GM21529 (cell line): ENCODE measurements around the gene DECR2.
"Not testable (repeated sequence)": the region's sequence is repeated elsewhere in the genome, so short reads cannot be mapped to it uniquely, and the experiment has no call there.

Source experiments
- ATAC-seq: cut with Tn5 transposase; IDR thresholded peaks from one replicate; pipeline ENCODE4 v1.9.1; 2021; ENCODE audit not compliant: unreplicated experiment

DECR2 gene, protein sequence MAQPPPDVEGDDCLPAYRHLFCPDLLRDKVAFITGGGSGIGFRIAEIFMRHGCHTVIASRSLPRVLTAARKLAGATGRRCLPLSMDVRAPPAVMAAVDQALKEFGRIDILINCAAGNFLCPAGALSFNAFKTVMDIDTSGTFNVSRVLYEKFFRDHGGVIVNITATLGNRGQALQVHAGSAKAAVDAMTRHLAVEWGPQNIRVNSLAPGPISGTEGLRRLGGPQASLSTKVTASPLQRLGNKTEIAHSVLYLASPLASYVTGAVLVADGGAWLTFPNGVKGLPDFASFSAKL

DNA sequence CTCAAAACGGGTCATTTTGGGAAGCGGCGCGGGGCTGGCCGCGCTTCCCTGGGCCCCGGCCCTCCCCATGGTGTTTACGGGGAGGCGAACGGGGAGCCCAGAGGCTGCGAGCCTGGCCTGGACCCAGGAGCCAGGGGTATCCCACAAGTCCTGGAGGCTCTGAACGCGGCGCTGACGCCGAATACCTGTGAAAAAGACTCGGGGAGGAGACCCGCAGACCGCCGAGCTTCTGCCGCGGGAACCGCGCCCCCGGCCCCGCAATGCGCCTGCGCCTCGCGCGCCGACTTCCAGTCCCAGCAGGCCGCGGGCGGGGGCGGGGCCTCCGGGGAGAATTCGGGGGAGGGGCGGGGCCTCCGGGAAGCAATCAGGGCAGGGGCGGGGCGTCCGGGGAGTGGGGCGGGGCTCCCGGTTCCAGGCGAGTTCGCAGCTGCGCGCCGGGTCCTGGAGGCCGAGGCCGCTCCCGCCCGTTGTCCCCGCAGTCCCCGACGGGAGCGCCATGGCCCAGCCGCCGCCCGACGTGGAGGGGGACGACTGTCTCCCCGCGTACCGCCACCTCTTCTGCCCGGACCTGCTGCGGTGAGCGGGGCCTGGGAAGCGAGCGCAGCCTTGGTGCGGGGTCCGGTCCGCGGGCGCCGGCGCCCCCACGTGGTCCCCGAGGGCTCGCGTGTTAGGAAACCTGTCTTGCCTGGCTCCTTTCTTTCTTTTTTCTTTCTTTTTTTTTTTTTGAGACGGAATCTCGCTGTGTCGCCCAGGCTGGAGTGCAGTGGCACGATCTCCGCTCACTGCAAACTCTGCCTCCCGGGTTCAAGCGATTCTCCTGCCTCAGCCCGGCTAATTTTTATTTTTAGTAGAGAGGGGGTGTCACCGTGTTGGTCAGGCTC lies at the start of gene DECR2:
Gene DECR2, plus strand, starts transcription at position 418 of the 881 bp plus-strand sequence. Its CDS starts 79 bp downstream, at position 497.
- ATAC-seq = peak; percentile 57

DNA sequence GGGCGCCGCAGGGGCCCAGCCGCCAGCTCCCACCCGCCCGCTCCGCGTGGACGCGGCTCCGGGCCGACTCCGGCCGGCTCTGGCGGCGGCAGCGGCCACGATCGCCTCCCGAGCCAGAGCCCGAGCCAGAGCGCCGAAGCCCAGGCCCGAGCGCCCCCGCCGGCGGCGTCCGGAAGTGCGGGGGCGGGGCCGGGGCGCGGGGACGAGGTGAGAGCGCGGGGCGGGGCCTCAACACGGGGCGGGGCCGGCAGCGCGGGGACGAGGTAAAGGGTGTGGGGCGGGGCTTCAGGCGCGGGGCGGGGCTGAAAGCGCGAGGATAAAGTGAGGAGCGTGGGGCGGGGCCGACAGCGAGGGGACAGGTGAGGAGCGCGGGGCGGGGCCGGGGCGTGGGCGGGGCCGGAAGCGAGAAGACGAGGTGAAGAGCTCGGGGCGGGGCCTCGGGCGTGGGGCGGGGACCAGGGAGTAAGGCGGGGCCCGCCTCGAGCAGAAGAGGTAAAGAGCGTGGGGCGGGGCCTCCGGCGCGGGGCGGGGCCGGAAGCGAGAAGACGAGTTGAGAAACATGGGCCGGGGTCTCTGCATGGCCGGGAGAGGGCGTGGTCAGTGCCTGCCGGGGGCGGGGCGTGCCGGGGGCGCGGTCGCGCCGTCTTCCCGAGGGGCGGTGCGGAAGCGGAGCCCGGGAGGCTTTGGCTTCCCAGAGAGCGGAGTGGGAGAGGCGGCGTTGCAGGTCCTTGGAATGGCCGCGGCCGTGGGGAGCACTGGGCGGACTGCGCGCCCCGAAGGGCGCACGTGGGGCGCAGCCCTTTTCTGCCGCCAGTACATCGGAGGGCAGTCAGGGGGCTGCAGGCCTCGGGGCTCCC lies 48.9 kb upstream of the DECR2 start, which contains the start of gene AXIN1:
Gene AXIN1, minus strand, starts transcription at position 177 of the 857 bp plus-strand sequence. CDS start 5,698 bp downstream, outside the sequence.
- ATAC-seq = peak; percentile 53

DNA sequence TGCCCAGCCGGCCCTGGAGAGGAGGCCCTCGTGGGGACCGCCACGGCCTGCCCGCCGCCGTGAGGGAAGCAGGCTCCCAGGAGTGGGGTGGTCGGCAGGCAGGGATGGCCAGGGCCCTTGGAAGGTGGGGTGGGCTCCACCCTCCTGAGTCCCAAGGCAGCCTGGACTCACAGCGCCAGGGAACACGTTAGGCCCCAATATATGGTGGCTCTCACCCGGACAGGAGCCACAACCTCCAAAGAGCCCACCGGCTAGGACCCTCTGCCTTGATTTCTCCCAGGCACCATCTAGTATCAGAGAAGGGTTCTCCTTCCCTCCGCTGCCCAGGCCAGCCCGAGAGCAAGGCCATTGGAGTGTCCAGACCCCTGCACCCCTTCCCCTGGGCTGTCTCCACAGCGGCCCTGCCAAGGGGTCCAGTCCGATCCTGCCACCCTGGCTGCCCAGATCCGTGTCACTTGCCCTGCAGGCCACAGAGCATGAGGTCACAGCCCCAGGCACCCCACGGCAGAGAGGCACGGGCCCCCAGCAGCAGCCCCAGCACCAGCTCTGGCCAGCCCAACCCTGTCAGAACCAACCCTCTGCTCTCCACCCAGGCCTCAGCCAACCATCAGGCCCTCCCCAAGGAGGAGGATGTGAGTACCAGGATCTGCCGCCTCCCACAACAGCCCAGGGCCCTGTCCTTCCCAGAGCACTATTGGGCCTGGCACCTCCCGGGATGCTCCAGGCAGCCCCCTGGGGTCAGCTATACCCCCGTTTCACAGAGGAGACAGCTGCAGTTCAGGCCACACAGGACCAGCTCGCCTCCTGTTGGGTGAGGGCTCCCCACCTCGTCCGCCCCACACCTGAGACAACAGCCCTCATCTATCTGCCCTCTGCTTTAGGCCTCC lies 48.0 kb upstream of the DECR2 start:
- no peak for ATAC-seq

DNA sequence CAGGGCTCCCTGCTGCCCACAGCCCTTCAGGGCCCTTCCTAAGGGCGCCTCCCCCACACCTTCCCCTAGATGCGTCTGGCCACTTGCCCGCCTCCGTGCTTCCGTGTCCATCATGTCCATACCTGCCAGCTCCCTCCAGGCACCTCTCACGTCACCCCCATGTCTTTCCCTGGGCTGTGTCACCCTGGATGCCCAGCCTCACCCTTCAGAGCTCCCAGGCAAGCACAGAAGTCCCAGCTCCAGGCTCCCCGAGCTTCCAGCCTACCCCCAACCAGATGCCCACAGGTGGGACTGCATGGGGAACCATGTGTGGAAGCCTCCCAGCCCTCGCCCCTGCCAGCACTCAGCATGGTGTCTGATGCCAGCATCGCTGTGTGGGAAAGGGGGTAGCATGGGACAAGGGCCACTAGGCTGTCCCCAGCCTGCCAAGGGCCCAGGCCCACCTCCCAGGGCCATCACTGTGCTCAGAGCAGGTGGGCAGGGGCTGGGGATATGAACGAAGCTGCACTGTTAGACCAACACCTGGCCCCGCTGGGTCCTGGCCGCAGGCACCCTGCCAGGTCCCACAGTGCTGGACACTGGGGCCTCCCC lies 47.3 kb upstream of the DECR2 start:
- ATAC-seq = no peak

DNA sequence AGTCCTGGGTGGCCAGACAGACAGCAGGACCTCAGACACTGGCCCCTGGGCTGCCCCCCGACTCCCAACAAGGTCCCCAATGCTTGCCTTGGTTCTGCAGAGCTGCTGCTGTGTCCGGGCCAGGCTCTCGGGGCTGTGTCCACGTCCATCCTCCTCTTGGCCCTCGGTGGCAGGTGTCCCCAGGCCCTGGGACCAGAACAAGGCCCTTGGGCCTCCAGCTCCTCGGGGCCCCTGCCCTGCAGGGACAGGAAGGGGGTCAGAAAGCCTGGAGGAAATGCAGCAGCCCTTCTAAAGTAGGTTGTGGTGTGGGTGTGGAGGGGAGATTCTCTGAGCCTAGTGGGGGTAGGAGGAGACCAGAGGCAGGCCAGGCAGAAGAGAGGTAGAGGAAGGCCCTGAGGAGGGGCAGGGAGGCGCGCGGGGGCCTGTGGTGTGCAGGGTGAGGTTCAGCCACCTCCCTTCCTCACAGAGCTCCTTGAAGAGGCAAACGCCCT lies 46.7 kb upstream of the DECR2 start:
- no peak for ATAC-seq

DNA sequence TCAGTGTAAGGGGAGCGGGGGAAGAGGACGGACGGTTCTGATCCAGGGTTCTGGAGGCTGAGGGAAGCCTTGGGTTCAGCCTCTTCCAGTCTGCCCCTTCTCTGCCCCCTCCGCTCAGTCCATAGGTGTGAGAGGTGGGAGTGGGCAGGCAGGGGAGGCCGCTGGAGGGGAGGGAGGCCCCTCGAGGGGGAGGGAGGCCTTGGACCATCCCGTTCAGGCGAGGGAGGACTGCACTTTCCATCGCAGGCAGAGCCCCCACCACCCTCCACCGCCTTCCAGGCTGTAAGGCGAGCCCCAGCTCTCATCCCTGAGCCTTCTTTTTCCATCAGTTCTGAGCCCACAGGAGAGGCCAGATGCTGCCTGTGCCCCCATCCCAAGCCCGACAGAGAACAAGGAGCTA lies 44.9 kb upstream of the DECR2 start:
- ATAC-seq = no peak

DNA sequence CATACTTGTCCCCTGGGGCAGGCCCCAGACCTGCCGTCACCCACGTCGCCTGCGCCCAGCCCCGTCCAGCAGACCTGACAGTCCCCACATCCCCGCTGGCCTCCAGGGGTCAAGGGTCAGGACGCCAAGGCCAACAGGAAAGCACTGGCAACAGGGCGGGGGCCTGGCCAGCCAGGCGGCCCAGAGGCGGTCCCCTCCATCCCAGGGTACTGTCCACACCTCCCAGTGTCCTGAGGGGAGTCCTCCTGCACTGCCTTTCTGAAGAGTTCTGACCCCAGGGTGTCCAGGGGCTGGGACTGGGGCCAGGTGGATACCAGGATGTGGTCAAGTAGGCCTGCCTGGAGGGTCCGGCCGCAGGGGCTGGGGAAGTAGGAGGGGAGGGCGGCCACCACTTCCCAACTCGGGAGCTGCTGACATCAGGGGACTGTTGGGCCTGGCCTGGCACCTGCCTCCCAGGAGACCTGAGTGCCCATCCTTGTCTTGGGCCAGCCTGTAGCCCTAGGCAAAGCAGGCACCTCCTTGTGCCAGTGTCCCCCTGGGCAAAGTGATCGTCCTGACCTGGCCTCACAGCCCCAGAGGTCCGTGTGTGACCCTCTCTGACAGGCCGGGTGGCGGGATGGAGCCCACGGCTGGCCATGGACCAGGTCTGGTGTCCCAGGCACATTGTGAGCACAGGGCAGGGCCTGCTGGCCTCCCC lies 42.5 kb upstream of the DECR2 start:
- ATAC-seq = no peak

DNA sequence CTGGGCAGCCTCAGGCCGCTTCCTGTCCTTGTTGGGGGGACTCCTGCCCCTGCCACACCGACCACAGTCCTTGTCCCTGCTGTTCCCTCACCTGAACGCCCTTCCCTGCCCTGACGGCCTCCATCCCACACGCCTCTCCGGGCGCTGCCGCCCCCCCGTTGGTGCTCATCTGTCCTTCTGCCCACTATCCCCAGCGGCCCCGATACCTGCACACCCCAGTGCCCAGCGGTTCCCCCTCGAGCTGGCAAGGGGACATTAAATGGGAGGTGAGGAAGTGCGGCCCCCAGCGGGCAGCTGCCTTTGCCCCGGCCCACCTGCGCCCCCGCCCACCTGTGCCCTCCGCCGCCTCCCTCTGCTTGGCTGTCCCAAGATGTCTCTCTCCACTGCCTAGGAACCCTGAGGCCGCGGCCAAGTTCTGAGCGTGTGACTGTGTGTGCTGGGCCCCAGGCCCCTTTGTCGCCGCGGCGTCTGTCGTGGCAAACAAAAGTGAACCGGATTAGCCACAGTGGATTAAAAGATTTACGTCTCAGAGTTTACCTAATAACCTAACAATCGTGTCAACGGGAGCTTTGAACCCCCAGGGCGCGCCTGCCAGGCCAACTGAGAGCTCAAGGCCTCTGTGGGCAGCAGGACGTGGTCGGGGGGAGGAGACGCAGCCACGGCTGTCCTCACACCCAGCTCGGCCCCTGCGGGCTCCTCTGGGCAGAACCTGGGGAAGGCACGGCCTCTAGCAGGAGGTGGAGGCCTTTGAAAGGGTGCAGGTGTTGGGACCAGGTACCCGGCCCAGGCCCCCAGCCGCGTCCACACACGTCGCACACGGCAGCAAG lies 41.6 kb upstream of the DECR2 start:
- ATAC-seq = no peak

DNA sequence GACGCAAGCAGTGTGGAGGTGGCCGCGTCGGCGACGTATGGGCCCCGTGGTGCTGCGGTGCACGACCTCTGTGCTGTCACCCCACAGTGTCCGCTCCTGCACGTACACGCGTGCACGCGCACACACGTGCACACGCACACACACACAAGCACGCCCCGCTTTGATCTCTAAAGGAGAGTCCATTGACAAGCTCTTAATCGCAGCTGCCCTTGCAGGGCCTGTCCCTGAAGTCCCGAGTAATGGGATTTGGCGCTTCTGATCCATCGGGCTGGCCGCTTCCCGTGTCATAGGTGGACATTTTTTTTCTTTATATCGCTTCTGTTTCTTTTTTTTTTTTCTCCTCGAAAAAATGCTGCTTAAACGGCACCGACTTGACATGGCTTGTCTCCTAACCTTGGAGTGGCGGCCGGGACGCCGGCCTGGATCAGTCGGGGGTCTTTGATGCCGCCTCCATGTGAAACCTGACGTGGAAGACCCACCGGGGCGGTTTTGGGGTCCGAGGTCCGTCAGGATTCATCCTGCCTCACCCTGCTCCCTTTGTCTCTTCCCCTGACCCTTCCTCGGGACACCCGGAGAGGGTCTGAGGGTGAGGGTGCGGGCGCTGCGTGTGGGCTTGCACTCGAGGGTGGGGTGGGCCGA lies 40.9 kb upstream of the DECR2 start:
- ATAC-seq = no peak

DNA sequence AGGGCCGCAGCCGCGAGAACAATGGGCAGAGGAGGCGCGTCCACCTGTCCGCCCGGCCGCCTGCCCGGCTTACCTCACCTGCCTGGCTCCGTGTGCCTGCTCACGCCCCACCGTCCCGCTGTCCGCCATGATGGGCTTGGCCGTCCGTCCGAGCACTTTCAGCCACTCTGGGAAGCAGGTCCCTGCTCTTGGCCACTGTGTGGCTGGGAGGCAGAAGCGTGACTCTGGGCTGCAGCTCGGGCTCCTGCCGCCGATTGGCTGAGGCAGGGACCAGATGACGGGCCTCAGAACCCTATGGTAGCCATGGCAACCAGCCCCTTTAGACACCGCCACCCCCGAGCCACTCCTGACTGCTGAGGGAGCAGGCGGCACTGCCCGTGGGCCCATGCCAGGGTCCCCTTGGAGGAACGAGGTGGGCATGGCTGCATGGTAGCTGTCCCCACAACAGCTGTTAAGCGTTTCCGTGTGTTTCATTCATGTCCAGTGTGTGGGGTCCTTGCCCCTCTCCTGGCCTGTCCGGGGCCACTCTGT lies 40.3 kb upstream of the DECR2 start:
- no peak for ATAC-seq

DNA sequence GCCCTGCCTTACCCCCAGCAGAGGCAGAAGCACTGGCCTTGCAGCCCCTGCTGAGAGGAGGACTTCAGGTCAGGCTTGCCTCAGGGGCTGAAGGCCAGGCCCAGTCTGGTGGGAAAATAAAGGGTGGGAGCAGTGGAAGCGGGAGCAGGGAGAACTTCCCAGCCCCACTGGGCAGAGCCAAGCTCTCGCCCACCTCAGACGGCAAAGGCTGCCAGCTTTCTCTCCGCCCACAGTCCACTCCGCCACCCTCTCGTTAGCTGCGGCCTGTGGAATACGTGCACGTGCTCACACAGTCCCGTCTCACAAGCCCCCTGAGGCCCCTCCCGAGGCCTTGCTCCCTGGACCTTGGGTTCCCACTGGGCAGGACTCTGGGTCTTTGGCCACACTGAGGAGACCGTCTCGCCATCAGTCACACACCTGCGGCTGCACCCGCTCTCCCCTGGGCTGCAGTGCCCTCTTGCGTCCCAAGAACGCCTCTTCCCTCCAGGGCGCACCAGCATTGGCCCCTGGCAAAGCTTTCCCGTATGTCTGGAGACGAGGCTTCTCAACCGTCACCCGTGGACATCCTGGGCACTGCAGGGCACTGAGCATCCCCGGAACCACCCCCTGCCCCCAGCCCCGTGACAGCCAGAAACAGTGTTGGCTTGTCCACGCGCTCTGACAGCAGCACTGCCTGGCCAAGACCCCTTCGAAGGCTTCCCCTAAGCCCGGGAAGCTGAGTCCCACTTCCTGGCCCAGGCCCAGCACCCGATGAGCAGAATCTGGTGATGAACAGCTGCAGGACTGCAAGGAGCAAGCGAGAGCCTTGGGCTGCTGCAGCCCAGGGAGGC lies 39.6 kb upstream of the DECR2 start:
- peak; percentile 67 for ATAC-seq

DNA sequence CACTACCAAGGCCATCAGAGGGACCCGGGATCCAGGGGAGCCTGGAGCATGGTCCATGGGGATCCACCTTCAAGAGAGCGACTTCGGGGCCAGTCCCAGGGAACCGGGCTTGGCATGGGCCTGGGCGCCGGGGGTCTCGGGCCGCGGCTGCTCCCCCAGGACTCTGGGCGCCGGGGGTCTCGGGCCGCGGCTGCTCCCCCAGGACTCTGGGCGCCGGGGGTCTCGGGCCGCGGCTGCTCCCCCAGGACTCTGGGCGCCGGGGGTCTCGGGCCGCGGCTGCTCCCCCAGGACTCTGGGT lies 39.0 kb upstream of the DECR2 start:
- not testable (repeated sequence) for ATAC-seq

DNA sequence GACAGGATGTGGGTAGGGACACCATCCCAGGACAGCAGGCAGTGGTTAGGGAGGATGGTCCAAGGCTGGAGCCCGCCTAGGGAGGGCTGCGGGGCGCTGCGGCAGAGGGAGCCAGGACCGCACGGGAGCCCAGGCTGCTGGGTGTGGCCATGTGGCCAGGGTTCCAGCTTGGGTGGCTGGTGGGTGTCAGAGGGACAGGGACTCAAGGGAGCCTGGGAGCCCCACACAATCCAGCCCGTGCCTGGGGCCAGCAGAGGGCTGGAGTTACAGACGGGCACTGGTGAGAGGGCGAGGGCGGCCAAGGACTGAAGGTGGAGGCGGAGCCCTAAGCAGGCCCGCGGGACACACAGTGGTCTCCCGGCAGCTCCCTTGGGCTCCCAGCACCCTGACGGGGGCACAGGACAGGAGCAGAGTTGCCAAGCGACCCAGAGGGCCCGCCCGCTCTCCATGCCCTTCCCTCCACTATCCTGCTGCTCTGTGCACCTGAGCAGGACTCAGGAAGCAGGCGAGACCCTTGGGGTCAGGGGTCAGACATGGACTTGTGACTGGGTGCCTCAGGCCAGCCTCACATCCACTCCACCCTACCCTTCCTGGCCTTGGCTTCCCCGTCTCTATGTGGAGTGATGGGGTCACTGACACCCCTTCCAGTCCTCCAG lies 38.4 kb upstream of the DECR2 start:
- no peak for ATAC-seq

DNA sequence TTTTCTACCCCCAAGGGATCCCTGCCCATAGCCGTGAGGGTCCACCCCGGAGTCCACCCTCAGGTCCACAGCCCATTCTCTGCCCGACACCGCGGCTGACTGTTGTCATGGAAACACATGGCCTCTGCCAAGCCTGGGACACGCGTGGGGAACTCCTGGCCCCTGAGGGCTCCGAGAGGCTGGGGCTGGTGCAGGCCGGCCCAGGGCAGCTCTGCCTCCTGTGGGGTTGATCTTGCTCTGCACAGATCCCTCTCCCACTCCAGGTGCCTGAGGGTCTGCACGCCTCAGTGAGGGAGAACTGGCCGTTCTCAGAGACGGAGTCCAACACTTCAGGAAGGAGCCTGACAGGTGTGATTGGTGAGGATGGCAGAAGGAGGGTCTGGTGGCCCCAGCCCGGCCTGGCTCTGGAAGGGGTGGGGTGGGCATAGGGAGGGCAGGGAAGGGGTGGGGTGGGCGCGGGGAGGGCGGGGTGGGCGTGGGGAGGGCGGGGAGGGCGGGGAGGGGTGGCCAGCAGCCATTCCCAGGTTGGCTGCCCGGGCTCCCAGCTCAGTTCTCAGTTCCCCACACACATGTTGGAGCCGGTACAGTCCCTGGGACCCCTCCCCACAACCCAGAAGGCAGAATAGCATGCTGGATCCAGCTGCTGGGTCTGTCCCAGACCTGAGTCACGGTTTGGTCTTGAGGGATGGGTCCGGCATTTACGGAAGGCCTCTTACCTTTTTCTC lies 37.8 kb upstream of the DECR2 start:
- no peak for ATAC-seq
